Neuron (in vitro differentiated cells): Measurements from ENCODE around the gene SPINK1.
"Not testable (repeated sequence)": the region's sequence is repeated elsewhere in the genome, so short reads cannot be mapped to it uniquely, and the experiment has no call there.

Experiments used
- H2AFZ ChIP-seq: one replicate; pipeline ENCODE4 v1.6.1; 2013; ENCODE audit warnings: low read depth, mild to moderate bottlenecking, inconsistent platforms, low read length, moderate library complexity
- H3K27me3 ChIP-seq: one replicate; pipeline ENCODE4 v1.6.1; 2013; ENCODE audit warnings: low read length; ENCODE audit not compliant: insufficient read depth
- H3K36me3 ChIP-seq: one replicate; pipeline ENCODE4 v1.6.1; 2013; ENCODE audit warnings: low read length; ENCODE audit not compliant: insufficient read depth
- H3K4me1 ChIP-seq: one replicate; pipeline ENCODE4 v1.6.1; 2013; ENCODE audit warnings: low read length; ENCODE audit not compliant: insufficient read depth
- H3K4me3 ChIP-seq: 2 replicates; pipeline ENCODE4 v1.5.1; 2013; ENCODE audit warnings: mild to moderate bottlenecking, low read length, moderate library complexity
- H3K9me3 ChIP-seq: one replicate; pipeline ENCODE4 v1.6.1; 2013; ENCODE audit warnings: low read length

The SPINK1 gene

DNA sequence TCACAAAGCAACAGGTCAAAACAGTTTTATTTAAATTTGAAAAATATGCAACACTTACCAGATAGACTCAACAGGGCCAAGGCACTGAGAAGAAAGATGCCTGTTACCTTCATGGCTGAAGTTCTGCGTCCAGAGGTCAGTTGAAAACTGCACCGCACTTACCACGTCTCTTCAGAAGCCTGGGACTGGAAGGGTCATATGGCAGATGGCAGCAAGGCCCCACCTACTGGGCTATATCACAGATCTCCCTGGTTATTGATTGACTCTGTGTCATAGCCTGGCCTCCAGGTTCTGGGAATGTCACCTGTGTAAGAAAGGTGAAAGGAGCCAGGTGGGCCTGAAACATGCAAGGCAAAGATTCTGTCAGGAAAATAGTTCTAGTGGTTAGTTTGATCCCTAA is at the start of gene SPINK1:
Gene SPINK1 (minus strand): TSS at position 207 of the 400 bp plus-strand sequence. CDS start 94 bp downstream, at position 113.
- Histone ChIP-seq H3K4me1 (no peaks in the 10 kb centered on the region), H3K4me3 (no peak within 1 kb of the TSS), H3K9me3 (no peaks in the 10 kb centered on the region), H3K36me3 (no peaks in the 10 kb centered on the region), H3K27me3 (peaks cover 4% of the 10 kb centered on the region), H2AFZ (no peak within 1 kb of the TSS)

DNA sequence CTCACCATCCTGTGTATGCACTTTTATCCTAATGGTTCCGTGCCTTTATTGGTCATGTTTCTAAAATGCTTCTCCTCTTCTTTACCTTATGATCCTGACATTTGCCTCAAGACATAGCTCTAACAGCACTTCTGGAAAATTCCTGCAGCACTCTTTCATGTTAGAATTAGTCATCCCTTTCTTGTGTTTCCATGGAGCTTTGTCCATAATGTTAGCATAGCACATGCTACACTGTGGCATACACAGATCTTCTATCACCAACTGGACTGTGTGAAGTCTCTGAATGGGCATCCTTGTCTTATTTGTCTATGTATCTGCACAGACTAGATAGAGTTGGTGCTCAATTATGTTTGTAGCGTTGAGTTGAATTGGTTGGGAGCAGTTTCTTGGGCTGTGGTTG is 49.0 kb upstream of the SPINK1 start:
- no peak overlapping the region for H3K4me3 ChIP-seq
- H3K4me1 ChIP-seq, result no peaks in the 10 kb centered on the region
- no peaks in the 10 kb centered on the region for H3K9me3 ChIP-seq
- H3K27me3 ChIP-seq, result peaks cover 5% of the 10 kb centered on the region
- no peak overlapping the region for H2AFZ ChIP-seq
- H3K36me3 ChIP-seq, result no peaks in the 10 kb centered on the region

- H3K4me3 ChIP-seq, result no peak overlapping the region
- H3K36me3 ChIP-seq, result no peaks in the 10 kb centered on the region
- H3K4me1 ChIP-seq, result peaks cover 7% of the 10 kb centered on the region
- peaks cover 5% of the 10 kb centered on the region for H3K27me3 ChIP-seq
- no peak overlapping the region for H2AFZ ChIP-seq
- no peaks in the 10 kb centered on the region for H3K9me3 ChIP-seq
Measured at GRCh38 chr5:147879784-147880183, 48.3 kb upstream of the SPINK1 start.

GRCh38 chr5:147878066-147878759 is 46.7 kb upstream of the SPINK1 start, which contains the start of gene SCGB3A2:
SCGB3A2 (plus strand) TSS chr5:147878711; CDS start chr5:147878804, 93 bp downstream.
- peaks cover 5% of the 10 kb centered on the region for H3K27me3 ChIP-seq
- H2AFZ ChIP-seq, result no peak within 1 kb of the TSS
- peaks cover 10% of the 10 kb centered on the region for H3K4me1 ChIP-seq
- no peaks in the 10 kb centered on the region for H3K9me3 ChIP-seq
- no peaks in the 10 kb centered on the region for H3K36me3 ChIP-seq
- H3K4me3 ChIP-seq, result no peak within 1 kb of the TSS

DNA sequence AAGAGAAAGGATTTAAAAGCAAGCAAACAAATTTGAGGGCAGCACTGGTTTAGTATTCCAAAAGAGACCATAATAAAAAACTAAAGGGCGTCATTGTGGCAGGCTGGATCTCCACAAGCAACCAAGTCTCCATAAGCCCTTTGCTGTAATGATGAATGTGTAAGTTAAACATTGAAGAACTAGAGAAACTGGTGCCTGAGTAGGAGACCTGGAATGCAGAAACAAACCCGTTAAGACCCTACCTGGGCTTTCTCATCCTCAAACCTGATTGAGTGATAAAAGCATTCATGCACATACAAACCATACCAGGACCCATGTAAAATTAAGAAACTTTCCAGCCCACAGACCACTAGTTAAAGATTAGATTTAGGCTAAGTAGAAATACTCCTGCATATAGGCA is 45.2 kb upstream of the SPINK1 start:
- no peaks in the 10 kb centered on the region for H3K9me3 ChIP-seq
- no peak overlapping the region for H3K4me3 ChIP-seq
- no peak overlapping the region for H2AFZ ChIP-seq
- no peaks in the 10 kb centered on the region for H3K36me3 ChIP-seq
- peaks cover 10% of the 10 kb centered on the region for H3K4me1 ChIP-seq
- H3K27me3 ChIP-seq, result peaks cover 7% of the 10 kb centered on the region

DNA sequence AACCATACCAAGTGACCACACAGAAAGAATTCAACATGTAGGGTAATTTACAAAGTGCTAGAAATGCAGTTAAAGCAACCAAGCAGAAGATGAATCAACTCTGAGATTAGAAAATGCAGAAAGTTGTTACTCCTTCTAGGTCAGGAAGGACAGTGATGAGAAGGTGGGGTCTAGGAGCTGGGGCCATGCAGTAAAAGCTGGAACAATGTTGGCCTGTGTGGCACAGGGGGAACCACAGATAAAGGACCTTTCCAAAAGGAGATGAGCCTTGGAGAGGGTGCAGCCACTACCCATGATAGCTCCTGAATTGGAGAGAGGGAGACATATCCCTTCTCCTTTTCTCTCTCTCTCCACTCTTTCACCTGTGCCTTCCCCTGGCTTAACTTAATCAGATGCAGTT is 44.7 kb upstream of the SPINK1 start:
- Histone ChIP-seq H2AFZ (no peak overlapping the region), H3K4me1 (peaks cover 10% of the 10 kb centered on the region), H3K4me3 (no peak overlapping the region), H3K36me3 (no peaks in the 10 kb centered on the region), H3K27me3 (peaks cover 7% of the 10 kb centered on the region), H3K9me3 (no peaks in the 10 kb centered on the region)

DNA sequence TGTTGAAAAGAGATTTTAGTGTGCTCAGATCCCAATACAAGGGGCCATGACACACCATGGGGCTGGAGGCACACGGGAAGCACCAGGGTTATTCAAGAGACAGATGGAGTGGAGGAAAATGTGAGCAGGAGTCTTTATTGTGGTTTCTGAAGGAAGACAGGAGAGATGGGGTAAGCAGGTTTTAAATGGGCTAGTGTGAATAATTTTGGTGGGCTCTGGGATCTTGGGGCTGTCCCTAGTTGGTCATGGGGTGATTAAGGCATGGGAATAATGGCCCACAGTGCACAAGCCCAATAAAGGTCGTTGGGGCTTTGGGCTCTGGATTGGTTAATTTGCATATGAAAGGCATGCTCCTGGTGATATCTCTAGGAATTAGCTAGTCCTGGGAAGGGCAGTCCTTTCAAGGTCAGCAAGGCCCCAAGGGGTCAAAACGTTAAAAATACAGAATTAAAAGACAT is 43.5 kb upstream of the SPINK1 start:
- Histone ChIP-seq H3K9me3 (no peaks in the 10 kb centered on the region), H3K27me3 (peaks cover 7% of the 10 kb centered on the region), H2AFZ (no peak overlapping the region), H3K36me3 (no peaks in the 10 kb centered on the region), H3K4me3 (no peak overlapping the region), H3K4me1 (peaks cover 10% of the 10 kb centered on the region)

DNA sequence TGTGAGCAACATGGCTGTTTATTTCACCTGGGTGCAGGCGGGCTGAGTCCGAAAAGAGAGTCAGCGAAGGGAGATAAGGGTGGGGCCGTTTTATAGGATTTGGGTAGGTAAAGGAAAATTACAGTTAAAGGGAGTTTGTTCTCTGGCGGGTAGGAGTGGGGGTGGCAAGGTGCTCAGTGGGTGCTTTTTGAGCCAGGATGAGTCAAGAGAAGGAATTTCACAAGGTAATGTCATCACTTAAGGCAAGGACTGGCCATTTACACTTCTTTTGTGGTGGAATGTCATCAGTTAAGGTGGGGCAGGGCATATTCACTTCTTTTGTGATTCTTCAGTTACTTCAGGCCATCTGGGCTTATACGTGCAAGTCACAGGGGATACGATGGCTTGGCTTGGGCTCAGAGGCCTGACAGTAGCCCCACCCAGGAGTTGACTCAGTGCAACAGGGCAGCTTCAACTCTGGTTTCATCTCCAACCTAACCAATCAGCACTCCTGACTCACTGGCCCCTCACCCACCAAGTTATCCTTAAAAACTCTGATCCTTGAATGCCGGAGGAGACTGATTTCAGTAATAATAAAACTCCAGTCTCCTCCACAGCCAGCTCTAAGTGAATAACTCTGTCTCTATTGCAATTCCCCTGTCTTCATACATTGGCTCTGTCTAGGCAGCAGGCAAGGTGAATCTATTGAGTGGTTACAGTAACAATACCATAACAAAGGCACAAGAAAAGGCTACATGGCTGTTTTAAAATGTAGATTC is 42.8 kb upstream of the SPINK1 start:
- not testable (repeated sequence) for H3K36me3 ChIP-seq, H3K4me3 ChIP-seq, H3K9me3 ChIP-seq, H2AFZ ChIP-seq, H3K27me3 ChIP-seq
- peaks cover 10% of the 10 kb centered on the region for H3K4me1 ChIP-seq

DNA sequence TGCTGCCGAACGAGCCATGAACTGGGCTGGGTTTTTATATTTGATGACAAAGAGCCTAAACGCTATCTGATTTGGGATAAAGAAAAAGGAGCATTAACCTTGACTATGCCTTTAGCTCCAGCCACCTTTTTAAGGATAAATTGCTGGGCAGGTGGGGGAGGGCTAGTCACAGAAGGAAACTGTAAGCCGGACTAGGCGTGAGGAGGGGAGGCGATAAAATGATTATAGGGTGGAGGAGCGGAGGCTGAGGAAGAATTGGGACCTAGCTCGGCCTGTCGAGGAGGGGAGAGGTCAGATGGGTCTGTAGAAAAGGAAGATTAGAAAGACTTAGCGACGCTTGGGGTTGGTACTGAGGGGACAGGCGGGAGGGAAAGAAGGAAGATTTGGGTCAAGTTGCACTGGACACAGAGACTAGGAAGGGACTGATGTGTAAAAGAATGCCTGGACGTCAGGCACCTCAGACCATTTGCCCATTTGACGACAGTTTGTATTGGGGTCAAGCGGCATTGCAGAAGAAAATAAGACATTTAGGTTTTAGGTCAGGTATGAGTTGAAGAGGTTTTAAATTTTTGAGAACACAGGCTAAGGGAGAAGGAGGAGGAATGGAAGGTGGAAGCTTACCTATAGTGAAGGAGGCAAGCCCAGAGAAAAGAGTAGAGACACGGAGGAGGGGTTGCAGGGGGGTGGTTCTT is 41.4 kb upstream of the SPINK1 start:
- H3K4me3 ChIP-seq, H3K9me3 ChIP-seq, H3K36me3 ChIP-seq, H3K27me3 ChIP-seq, H2AFZ ChIP-seq: not testable (repeated sequence)
- peaks cover 10% of the 10 kb centered on the region for H3K4me1 ChIP-seq

- not testable (repeated sequence) for H3K9me3 ChIP-seq, H3K36me3 ChIP-seq, H3K27me3 ChIP-seq, H2AFZ ChIP-seq, H3K4me3 ChIP-seq
- peaks cover 10% of the 10 kb centered on the region for H3K4me1 ChIP-seq
Measured at GRCh38 chr5:147871980-147872549, 40.6 kb upstream of the SPINK1 start.

GRCh38 chr5:147869892-147870291 is 38.4 kb upstream of the SPINK1 start:
- H3K36me3 ChIP-seq, H2AFZ ChIP-seq, H3K4me3 ChIP-seq, H3K27me3 ChIP-seq, H3K4me1 ChIP-seq, H3K9me3 ChIP-seq: not testable (repeated sequence)

DNA sequence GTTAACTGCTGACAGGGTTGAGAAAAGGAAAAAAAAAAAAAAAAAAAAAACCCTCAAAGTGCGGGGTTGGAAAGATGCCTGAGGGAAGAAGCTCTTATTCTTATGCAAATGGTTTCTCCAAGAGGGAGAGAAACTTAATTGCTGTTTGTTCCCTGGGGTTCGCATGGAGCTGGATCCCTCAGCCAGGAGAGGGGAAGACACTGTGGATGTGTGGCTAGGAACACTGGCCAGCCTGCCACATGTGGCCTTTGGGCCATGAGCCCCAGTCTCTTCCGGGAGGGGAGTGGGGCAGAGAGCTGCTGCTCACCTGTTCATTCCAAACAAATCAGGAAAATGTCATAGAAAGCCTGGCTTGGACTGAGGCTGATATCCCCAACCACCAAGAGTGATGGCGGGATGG is 37.6 kb upstream of the SPINK1 start:
- no peaks in the 10 kb centered on the region for H3K9me3 ChIP-seq

More for the DNA sequence above, 37.6 kb upstream of the SPINK1 start:
- Histone ChIP-seq H2AFZ (no peak overlapping the region), H3K4me3 (no peak overlapping the region), H3K27me3 (peaks cover 2% of the 10 kb centered on the region), H3K36me3 (no peaks in the 10 kb centered on the region), H3K4me1 (no peaks in the 10 kb centered on the region)
